Erythroblast (primary cell): Measurements from ENCODE around the gene IL22.

Source experiments
- GATA1 ChIP-seq: IDR thresholded peaks from 2 replicates; pipeline ENCODE4 v1.6.1; 2011; ENCODE audit warnings: low read depth, mild to moderate bottlenecking, control low read depth, low read length, moderate library complexity
- POLR2A ChIP-seq: IDR thresholded peaks from 2 replicates; pipeline ENCODE4 v1.6.1; 2011; ENCODE audit warnings: mild to moderate bottlenecking, low read length

- TF ChIP-seq POLR2A (no peak), GATA1 (no peak)
Observed at GRCh38 chr12:68272732-68273131, 19.3 kb upstream of the IL22 start.
